HEK293T (cell line): Measurements from ENCODE around the gene SF3B2.
"Not testable (repeated sequence)": the region's sequence is repeated elsewhere in the genome, so short reads cannot be mapped to it uniquely, and the experiment has no call there.

Experiments
- CTCF ChIA-PET: fragments of 350-600 bp; formaldehyde crosslinking; extraction: SDS; loops from one replicate; lab custom pipeline; 2021; ENCODE audit warnings: antibody characterized with exemption, inconsistent platforms; lab: Yijun Ruan, JAX
- POLR2A ChIA-PET: fragments of 350-600 bp; formaldehyde crosslinking; extraction: SDS; loops from one replicate; lab custom pipeline; 2020; ENCODE audit warnings: antibody characterized with exemption, inconsistent platforms; lab: Yijun Ruan, JAX
- DNase-seq: peaks from one replicate; pipeline ENCODE4 v3.0.0; 2012; ENCODE audit warnings: mixed read lengths; ENCODE audit errors: extremely low spot score
- ARNT ChIP-seq: fragments of 450-650 bp; IDR thresholded peaks from 2 replicates; pipeline ENCODE4 v1.6.1; 2017; ENCODE audit warnings: mild to moderate bottlenecking
- BHLHE40 ChIP-seq: fragments of 450-650 bp; IDR thresholded peaks from 2 replicates; pipeline ENCODE4 v1.6.1; 2016; ENCODE audit warnings: mild to moderate bottlenecking, moderate library complexity, borderline replicate concordance
- CTBP1 ChIP-seq: fragments of 450-650 bp; IDR thresholded peaks from 2 replicates; pipeline ENCODE4 v1.6.1; 2016; ENCODE audit warnings: borderline replicate concordance
- ELF4 ChIP-seq: fragments of 450-650 bp; IDR thresholded peaks from 2 replicates; pipeline ENCODE4 v1.6.1; 2017; ENCODE audit warnings: antibody characterized with exemption
- FOXA1 ChIP-seq: fragments of 450-650 bp; IDR thresholded peaks from 2 replicates; pipeline ENCODE4 v1.6.1; 2016; ENCODE audit warnings: mild to moderate bottlenecking
- FOXK2 ChIP-seq: fragments of 450-650 bp; IDR thresholded peaks from 2 replicates; pipeline ENCODE4 v1.6.1; 2016; ENCODE audit warnings: mild to moderate bottlenecking
- FOXM1 ChIP-seq: fragments of 450-650 bp; IDR thresholded peaks from 2 replicates; pipeline ENCODE4 v1.6.1; 2017; ENCODE audit warnings: mild to moderate bottlenecking, borderline replicate concordance
- HDGF ChIP-seq: fragments of 450-650 bp; IDR thresholded peaks from 2 replicates; pipeline ENCODE4 v1.6.1; 2017; ENCODE audit warnings: antibody characterized with exemption, borderline replicate concordance
- L3MBTL2 ChIP-seq: fragments of 450-650 bp; conservative IDR thresholded peaks from 2 replicates; pipeline ENCODE4 v1.6.1; 2016; ENCODE audit warnings: mild to moderate bottlenecking
- LEF1 ChIP-seq: fragments of 450-650 bp; IDR thresholded peaks from 2 replicates; pipeline ENCODE4 v1.6.1; 2017; ENCODE audit warnings: mild to moderate bottlenecking, borderline replicate concordance
- NFRKB ChIP-seq: fragments of 450-650 bp; IDR thresholded peaks from 2 replicates; pipeline ENCODE4 v1.6.1; 2016; ENCODE audit warnings: mild to moderate bottlenecking, moderate library complexity
- SP1 ChIP-seq: fragments of 450-650 bp; IDR thresholded peaks from 2 replicates; pipeline ENCODE4 v1.6.1; 2017
- SUZ12 ChIP-seq: fragments of 450-650 bp; IDR thresholded peaks from 2 replicates; pipeline ENCODE4 v1.6.1; 2016; ENCODE audit warnings: mild to moderate bottlenecking
- TARDBP ChIP-seq: fragments of 450-650 bp; IDR thresholded peaks from 2 replicates; pipeline ENCODE4 v1.6.1; 2016
- ZNF384 ChIP-seq: fragments of 450-650 bp; IDR thresholded peaks from 2 replicates; pipeline ENCODE4 v1.6.1; 2016
- TF ChIP-seq, protein P1 (sequence below): fragments of 450-650 bp; IDR thresholded peaks from 2 replicates; pipeline ENCODE4 v1.6.1; 2016

The SF3B2 gene

DNA sequence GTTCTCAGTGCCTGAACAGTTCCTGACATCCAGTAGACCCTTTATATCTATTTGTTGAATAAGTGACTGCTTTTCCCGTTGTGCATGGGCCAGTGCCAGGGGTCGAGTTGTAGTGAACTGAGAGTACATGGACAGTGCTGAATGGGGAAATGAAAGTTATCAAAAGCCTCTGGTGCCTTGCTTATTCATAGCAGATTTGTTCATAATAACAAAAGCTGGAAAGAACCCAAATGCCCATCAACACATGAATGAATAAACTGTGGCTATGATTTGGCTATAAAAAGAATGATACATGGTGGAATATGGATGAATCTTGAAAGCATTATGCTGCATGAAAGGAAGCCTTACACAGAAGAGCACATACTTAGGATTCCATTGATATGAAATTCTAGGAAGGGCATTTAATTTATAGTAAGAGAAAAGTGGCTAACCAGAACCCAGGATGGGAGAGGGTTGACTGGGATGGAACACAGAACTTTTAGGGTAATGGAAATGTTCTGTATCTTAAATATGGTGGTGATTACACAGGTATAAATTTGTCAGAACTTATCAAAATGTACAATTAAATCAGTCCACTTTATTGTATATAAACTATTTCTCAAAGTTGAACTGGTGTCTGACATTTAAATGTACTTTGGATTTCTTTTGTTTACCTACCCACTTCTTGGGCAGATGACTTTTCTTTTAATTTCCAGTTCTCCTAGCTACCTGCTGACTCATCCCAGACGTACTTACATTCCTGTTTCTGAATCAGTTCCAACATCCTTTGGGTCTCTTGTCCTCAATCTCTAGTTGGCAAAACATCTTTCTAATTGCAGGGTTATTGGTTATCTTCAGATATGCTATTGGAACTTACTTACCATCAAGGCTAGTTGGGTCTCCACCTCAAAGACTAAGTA, 60.7 kb downstream of the SF3B2 start:
- CTCF ChIA-PET, result interaction anchor here (1.1 kb wide), 1 partner anchor 44 kb away, joined by 3 read pairs; no protein-coding TSS in a partner anchor
- TF ChIP-seq TARDBP (no peak), FOXK2 (no peak), ARNT (no peak), CTBP1 (no peak), LEF1 (no peak), FOXM1 (no peak), BHLHE40 (no peak), ZNF384 (no peak), FOXA1 (no peak), SP1 (no peak), ELF4 (no peak), L3MBTL2 (no peak), SUZ12 (no peak), HDGF (no peak)
- TF ChIP-seq, protein P1, sequence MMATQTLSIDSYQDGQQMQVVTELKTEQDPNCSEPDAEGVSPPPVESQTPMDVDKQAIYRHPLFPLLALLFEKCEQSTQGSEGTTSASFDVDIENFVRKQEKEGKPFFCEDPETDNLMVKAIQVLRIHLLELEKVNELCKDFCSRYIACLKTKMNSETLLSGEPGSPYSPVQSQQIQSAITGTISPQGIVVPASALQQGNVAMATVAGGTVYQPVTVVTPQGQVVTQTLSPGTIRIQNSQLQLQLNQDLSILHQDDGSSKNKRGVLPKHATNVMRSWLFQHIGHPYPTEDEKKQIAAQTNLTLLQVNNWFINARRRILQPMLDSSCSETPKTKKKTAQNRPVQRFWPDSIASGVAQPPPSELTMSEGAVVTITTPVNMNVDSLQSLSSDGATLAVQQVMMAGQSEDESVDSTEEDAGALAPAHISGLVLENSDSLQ, result no peak
- no peak for DNase-seq
- POLR2A ChIA-PET, result no interaction called here

DNA sequence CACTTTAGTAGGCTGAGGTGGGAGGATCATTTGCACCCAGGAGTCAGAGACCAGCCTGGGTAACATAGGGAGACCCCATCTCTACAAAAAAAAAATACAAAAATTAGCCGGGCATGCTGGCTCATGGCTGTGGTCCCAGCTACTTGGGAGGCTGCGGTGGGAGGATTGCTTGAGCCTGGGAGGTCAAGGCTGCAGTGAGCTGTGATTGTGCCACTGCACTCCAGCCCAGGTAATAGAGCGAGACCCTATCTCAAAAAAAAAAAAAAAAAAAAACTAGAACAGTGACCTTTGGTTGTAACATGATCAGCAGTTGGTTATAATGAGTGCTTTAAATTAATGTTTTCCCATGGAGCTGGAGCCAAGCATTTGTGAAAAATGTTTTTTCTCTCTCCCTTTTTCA, 62.8 kb downstream of the SF3B2 start:
- CTCF ChIA-PET, DNase-seq, POLR2A ChIA-PET: not testable (repeated sequence)
- TF ChIP-seq ZNF384, result peak; percentile 29; the same call in 1 of the 2 replicates

DNA sequence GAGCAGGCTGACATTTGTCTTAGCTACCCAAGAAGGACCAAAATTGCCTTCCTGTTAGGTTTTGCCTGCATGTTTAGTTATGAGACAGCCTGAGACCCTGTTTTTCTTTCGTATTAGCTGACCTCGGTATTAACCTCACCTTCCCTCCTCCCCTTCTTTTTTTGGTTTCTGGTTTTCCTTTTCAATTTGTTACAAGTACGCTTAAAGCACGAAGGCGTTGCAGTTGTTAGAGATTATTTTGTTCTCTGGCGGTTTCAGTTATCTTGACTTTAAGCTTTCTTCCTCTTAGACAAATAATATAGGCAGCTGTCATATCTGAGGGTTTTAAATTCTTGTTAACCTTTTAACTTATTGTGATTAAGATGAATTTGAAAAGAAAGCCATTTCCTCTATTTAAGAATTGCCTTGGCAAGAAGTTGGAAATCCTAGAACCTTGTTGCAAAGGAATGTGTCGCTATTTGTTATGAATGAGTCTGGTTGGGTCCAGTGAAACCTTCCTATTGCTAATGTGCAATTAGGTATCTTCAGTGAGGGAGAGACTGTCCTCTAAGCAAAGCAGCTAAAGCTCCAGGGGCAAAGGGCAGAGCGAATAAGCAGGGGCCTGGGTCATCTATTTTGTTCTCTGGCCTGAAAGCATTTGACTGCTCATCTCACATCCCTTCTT, 63.6 kb downstream of the SF3B2 start:
- CTCF ChIA-PET, result interaction anchor here (1.2 kb wide), 1 partner anchor 48 kb away, joined by 3 read pairs; no protein-coding TSS in a partner anchor
- POLR2A ChIA-PET, result no interaction called here
- TF ChIP-seq LEF1, result no peak

DNA sequence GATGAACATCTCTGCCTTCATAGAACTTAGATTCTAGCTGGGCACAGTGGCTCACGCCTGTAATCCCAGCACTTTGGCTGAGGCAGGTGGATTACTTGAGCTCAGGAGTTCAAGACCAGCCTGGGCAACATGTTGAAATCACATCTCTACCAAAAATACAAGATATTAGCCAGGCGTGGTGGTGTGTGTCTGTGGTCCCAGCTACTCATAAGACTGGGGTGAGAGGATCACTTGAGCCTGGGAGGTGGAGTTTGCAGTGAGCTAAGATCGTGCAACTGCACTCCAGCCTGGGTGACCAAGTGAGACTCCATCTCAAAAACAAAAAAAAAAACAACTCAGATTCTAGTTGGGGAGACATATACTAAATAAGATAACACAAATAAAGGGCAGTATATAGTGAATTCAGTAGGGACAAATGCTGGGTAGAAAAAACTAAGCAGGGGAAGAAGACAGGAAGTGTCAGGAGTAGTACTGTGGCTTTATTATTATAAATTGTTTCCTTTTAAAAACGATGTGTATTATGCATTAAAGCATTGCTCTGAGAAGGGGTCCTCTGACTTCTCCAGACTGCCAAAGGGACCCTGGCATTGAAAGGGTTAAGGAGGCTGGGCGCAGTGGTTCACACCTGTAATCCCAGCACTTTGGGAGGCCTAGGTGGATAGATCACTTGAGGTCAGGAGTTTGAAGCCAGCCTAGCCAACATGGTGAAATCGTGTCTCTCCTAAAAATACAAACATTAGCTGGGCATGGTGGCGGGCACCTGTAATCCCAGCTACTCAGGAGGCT, 64.6 kb downstream of the SF3B2 start:
- TF ChIP-seq SUZ12 (no peak), ELF4 (no peak), ZNF384 (no peak), FOXK2 (no peak), CTBP1 (no peak), FOXM1 (no peak), NFRKB (no peak), LEF1 (no peak), HDGF (no peak), L3MBTL2 (no peak), FOXA1 (no peak), SP1 (no peak), BHLHE40 (no peak), TARDBP (no peak), ARNT (no peak)
- TF ChIP-seq, protein P1, result no peak
- ChIA-PET POLR2A (no interaction called here), CTCF (interaction anchor here (0.5 to 1.2 kb wide), 2 partner anchors 49 to 1235 kb away, joined by 3 read pairs; no protein-coding TSS in a partner anchor)

More for the DNA sequence above, 63.6 kb downstream of the SF3B2 start:
- DNase-seq, result no peak

DNA sequence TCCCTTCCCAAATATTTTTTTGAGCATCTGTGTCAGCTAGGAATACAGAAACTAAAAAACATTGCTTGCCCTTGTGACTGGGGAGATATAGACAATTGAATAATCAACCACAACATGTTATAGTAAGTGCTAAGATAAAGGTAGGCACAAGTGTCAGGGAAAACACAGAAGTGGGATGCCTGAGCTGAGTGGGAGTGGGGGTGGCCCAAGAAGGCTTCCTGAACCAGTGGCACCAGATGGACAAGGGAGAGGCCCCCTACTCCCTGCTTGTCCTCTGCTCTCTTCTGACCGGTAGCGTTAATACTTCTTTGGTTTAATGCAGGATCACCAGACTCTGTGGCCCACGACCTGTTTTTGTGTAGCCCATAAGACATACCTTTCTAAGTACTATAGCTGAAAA, 66.7 kb downstream of the SF3B2 start:
- TF ChIP-seq SP1 (no peak), NFRKB (no peak), ARNT (no peak), BHLHE40 (no peak), FOXK2 (no peak), TARDBP (no peak), ELF4 (no peak), ZNF384 (no peak), LEF1 (no peak), L3MBTL2 (no peak), FOXM1 (no peak)
- TF ChIP-seq, protein P1, result no peak
- ChIA-PET CTCF (interaction anchor here (1.1 to 2.5 kb wide), 2 partner anchors 15 to 51 kb away, joined by 6 to 11 read pairs; no protein-coding TSS in a partner anchor), POLR2A (interaction anchor here (1.1 to 1.5 kb wide), 3 partner anchors 15 to 257 kb away, joined by 3 to 7 read pairs (median 3); partner anchors contain the start of gene PACS1)
- DNase-seq, result no peak

More for the DNA sequence above, 64.6 kb downstream of the SF3B2 start:
- no peak for DNase-seq
